Activated T-cell treated with anti-CD3 and anti-CD28 coated beads, Interleukin-2, amount 50 U/mL, for 72 hours (primary cell): ENCODE data around the gene TMEM108. TPM values are rescaled to one million over a fixed set of nuclear protein-coding genes. Genes with fewer than 3 reads are reported as not detected.

Source experiments
- ATAC-seq, 2 donors: fragments of 150-1000 bp; cut with Tn5 transposase; replicated peaks in 1 of 2; 2 replicates each; pipeline ENCODE4 v1.10.0; 2021; ENCODE audit warnings: moderate library complexity in 2 of 2, mild to moderate bottlenecking in 1 of 2
- DNase-seq, 2 donors: peaks; one replicate each; pipeline ENCODE4 v3.0.0; 2021 to 2022; ENCODE audit warnings: mixed read lengths in 1 of 2
- H3K27ac Mint-ChIP-seq: one replicate; pipeline ENCODE4 v1.8.0; 2022; ENCODE audit warnings: mild to moderate bottlenecking, moderate library complexity, mixed read lengths
- H3K27me3 Mint-ChIP-seq: one replicate; pipeline ENCODE4 v1.8.0; 2022; ENCODE audit warnings: low read depth, mixed read lengths
- H3K36me3 Mint-ChIP-seq, 2 donors: one replicate each; pipeline ENCODE4 v1.8.0; 2022; ENCODE audit warnings: mixed read lengths in 2 of 2, mild to moderate bottlenecking in 1 of 2; ENCODE audit not compliant: insufficient read depth in 2 of 2
- H3K4me1 Mint-ChIP-seq: one replicate; pipeline ENCODE4 v1.8.0; 2022; ENCODE audit warnings: low read depth, mixed read lengths
- H3K4me3 Mint-ChIP-seq, 2 donors: one replicate each; pipeline ENCODE4 v1.8.0; 2022; ENCODE audit warnings: mild to moderate bottlenecking in 2 of 2, mixed read lengths in 2 of 2, moderate library complexity in 2 of 2
- H3K9me3 Mint-ChIP-seq, 2 donors: one replicate each; pipeline ENCODE4 v1.8.0; 2022; ENCODE audit warnings: mixed read lengths in 2 of 2
- total RNA-seq, 2 donors: library from RNA; stranded (reverse); gene quantifications; one replicate each; pipeline ENCODE4 v1.2.3, GENCODE V29; 2022

Gene TMEM108
- total RNA-seq, 2 donors from 2014 or later: 0.12 TPM; not detected in 1

DNA sequence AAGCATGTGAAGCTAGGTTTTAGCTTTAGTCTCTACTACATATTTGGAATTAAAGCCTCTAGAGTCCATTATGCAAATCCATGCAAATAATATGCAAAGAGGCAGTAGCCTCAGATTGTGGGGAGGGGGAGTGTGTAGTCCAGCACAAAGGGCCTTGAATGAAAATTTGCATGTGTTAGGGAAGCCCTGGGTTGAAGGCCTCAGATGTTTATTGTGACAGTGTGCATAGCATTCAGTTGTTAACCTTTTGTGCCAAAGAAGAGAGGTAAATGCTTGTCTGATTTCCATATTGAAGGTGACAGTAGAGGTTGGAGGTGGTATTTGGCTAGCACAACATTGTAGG is 337.2 kb downstream of the TMEM108 start:
- ATAC-seq (no peak), DNase-seq (no peak)
- no peaks in the 10 kb centered on the region for H3K27me3 Mint-ChIP-seq
- H3K4me3 Mint-ChIP-seq: no peak overlapping the region
- no peak overlapping the region for H3K27ac Mint-ChIP-seq
- H3K36me3 Mint-ChIP-seq: no peaks in the 10 kb centered on the region
- no peaks in the 10 kb centered on the region for H3K9me3 Mint-ChIP-seq
- H3K4me1 Mint-ChIP-seq: no peaks in the 10 kb centered on the region

- H3K27ac Mint-ChIP-seq: no peak overlapping the region
- H3K4me1 Mint-ChIP-seq: no peaks in the 10 kb centered on the region
- no peak overlapping the region for H3K4me3 Mint-ChIP-seq
- H3K9me3 Mint-ChIP-seq: no peaks in the 10 kb centered on the region
- ATAC-seq (no peak), DNase-seq (no peak)
- no peaks in the 10 kb centered on the region for H3K36me3 Mint-ChIP-seq
- no peaks in the 10 kb centered on the region for H3K27me3 Mint-ChIP-seq
These were observed 338.6 kb downstream of the TMEM108 start for GRCh38 chr3:133376810-133377209.

GRCh38 chr3:133377396-133377795 is 339.2 kb downstream of the TMEM108 start:
- H3K27me3 Mint-ChIP-seq: no peaks in the 10 kb centered on the region
- H3K4me3 Mint-ChIP-seq: no peak overlapping the region
- H3K4me1 Mint-ChIP-seq: no peaks in the 10 kb centered on the region

DNA sequence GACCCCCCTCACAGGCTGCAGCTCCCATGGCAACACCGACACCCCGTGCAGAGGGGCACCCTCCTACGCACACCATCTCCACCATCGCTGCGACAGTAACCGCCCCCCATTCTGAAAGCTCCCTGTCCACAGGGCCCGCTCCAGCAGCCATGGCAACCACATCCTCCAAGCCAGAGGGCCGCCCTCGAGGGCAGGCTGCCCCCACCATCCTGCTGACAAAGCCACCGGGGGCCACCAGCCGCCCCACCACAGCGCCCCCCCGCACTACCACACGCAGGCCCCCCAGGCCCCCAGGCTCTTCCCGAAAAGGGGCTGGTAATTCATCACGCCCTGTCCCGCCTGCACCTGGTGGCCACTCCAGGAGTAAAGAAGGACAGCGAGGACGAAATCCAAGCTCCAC is 341.7 kb downstream of the TMEM108 start:
- Mint-ChIP-seq H3K27me3 (no peaks in the 10 kb centered on the region), H3K36me3 (no peaks in the 10 kb centered on the region), H3K27ac (no peak overlapping the region), H3K4me1 (no peaks in the 10 kb centered on the region), H3K9me3 (no peaks in the 10 kb centered on the region), H3K4me3 (no peak overlapping the region)
- ATAC-seq: no peak
- no peak for DNase-seq

More at GRCh38 chr3:133377396-133377795, 339.2 kb downstream of the TMEM108 start:
- ATAC-seq (no peak), DNase-seq (no peak)
- no peaks in the 10 kb centered on the region for H3K36me3 Mint-ChIP-seq
- H3K9me3 Mint-ChIP-seq: no peaks in the 10 kb centered on the region
- no peak overlapping the region for H3K27ac Mint-ChIP-seq

GRCh38 chr3:133380481-133381225 is 342.5 kb downstream of the TMEM108 start:
- H3K4me1 Mint-ChIP-seq: no peaks in the 10 kb centered on the region
- no peak overlapping the region for H3K4me3 Mint-ChIP-seq
- H3K27me3 Mint-ChIP-seq: no peaks in the 10 kb centered on the region
- no peaks in the 10 kb centered on the region for H3K36me3 Mint-ChIP-seq
- no peak for ATAC-seq
- no peak overlapping the region for H3K27ac Mint-ChIP-seq
- no peaks in the 10 kb centered on the region for H3K9me3 Mint-ChIP-seq
- DNase-seq: no peak

GRCh38 chr3:133381346-133382109 is 343.3 kb downstream of the TMEM108 start:
- Mint-ChIP-seq H3K36me3 (no peaks in the 10 kb centered on the region), H3K27ac (no peak overlapping the region), H3K4me1 (no peaks in the 10 kb centered on the region), H3K4me3 (no peak overlapping the region), H3K27me3 (no peaks in the 10 kb centered on the region), H3K9me3 (no peaks in the 10 kb centered on the region)
- no peak for ATAC-seq
- no peak for DNase-seq

DNA sequence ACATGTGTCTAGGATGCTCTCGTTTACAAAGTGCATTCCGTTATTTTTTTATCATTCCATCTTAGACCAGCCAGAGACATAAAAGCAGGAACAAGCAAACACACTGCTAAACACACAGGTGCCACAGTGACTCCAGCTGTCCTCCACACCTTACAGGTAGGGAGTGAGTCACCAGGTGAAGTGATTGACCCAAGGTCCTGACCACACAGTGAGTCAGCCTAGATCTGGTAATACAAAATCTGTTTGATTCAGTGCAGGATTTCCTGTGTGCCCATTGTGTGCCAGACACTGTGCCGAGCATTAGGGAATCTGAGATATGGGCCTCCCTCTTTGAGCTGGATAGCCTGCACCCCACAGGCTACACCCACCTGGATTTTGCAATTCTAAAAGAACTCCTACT is 345.0 kb downstream of the TMEM108 start:
- no peak for DNase-seq
- no peak overlapping the region for H3K4me3 Mint-ChIP-seq
- no peak for ATAC-seq
- H3K27ac Mint-ChIP-seq: no peak overlapping the region
- no peaks in the 10 kb centered on the region for H3K27me3 Mint-ChIP-seq
- no peaks in the 10 kb centered on the region for H3K36me3 Mint-ChIP-seq
- H3K9me3 Mint-ChIP-seq: no peaks in the 10 kb centered on the region
- H3K4me1 Mint-ChIP-seq: no peaks in the 10 kb centered on the region

- no peak overlapping the region for H3K4me3 Mint-ChIP-seq
- no peaks in the 10 kb centered on the region for H3K4me1 Mint-ChIP-seq
- no peaks in the 10 kb centered on the region for H3K9me3 Mint-ChIP-seq
- ATAC-seq (no peak), DNase-seq (no peak)
- no peaks in the 10 kb centered on the region for H3K27me3 Mint-ChIP-seq
- no peak overlapping the region for H3K27ac Mint-ChIP-seq
- H3K36me3 Mint-ChIP-seq: no peaks in the 10 kb centered on the region
These were observed 345.6 kb downstream of the TMEM108 start for GRCh38 chr3:133383741-133384140.

- Mint-ChIP-seq H3K9me3 (no peaks in the 10 kb centered on the region), H3K27ac (no peak overlapping the region), H3K4me1 (no peaks in the 10 kb centered on the region), H3K4me3 (no peak overlapping the region), H3K36me3 (no peaks in the 10 kb centered on the region), H3K27me3 (no peaks in the 10 kb centered on the region)
- peak; percentile 35 to 50 for DNase-seq
- peak; percentile 70 to 72 for ATAC-seq
These were observed 346.3 kb downstream of the TMEM108 start for GRCh38 chr3:133384331-133385027.

- Mint-ChIP-seq H3K27me3 (no peaks in the 10 kb centered on the region), H3K36me3 (no peaks in the 10 kb centered on the region), H3K4me1 (no peaks in the 10 kb centered on the region), H3K27ac (no peak overlapping the region), H3K4me3 (no peak overlapping the region), H3K9me3 (no peaks in the 10 kb centered on the region)
- ATAC-seq (no peak), DNase-seq (no peak)
These were observed 348.7 kb downstream of the TMEM108 start for GRCh38 chr3:133386876-133387275.

DNA sequence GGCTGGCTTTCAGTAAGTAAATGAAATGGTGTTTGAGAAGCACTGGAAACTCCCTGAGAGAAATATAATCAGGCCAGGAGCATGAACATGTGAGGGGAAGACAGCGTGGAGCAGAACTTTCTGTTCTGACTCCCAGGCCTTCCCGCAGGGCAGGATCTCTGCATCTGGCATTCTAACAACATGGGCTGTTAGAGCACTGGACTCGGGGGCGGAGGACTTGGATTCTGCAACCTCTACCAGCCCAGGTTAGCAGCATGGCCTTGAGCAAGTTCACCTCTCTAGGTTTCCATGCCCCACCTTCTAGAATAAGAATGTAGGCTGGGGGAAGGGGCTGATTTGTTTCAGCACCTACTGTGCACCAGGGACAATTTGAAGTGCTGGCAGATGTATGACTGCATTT is 349.1 kb downstream of the TMEM108 start:
- Mint-ChIP-seq H3K4me3 (no peak overlapping the region), H3K27me3 (no peaks in the 10 kb centered on the region), H3K27ac (no peak overlapping the region), H3K9me3 (no peaks in the 10 kb centered on the region), H3K4me1 (no peaks in the 10 kb centered on the region), H3K36me3 (no peaks in the 10 kb centered on the region)
- ATAC-seq (no peak), DNase-seq (no peak)

- Mint-ChIP-seq H3K27ac (no peak overlapping the region), H3K4me1 (peaks cover 9% of the 10 kb centered on the region), H3K36me3 (no peaks in the 10 kb centered on the region), H3K27me3 (no peaks in the 10 kb centered on the region), H3K4me3 (no peak overlapping the region), H3K9me3 (no peaks in the 10 kb centered on the region)
- DNase-seq: no peak
- ATAC-seq: no peak
These were observed 350.7 kb downstream of the TMEM108 start for GRCh38 chr3:133388696-133389395.

GRCh38 chr3:133390715-133391114 is 352.5 kb downstream of the TMEM108 start:
- H3K36me3 Mint-ChIP-seq: peaks cover 0 to 2% of the 10 kb centered on the region in 2 donors
- ATAC-seq: no peak
- DNase-seq: no peak
- no peak overlapping the region for H3K4me3 Mint-ChIP-seq
- no peak overlapping the region for H3K27ac Mint-ChIP-seq
- H3K27me3 Mint-ChIP-seq: no peaks in the 10 kb centered on the region
- H3K4me1 Mint-ChIP-seq: peaks cover 9% of the 10 kb centered on the region
- H3K9me3 Mint-ChIP-seq: peaks cover 2 to 3% of the 10 kb centered on the region in 2 donors
